Bronchial epithelial cell (primary cell): ENCODE results near the gene PDE2A. TPM values are rescaled to one million over a fixed set of nuclear protein-coding genes. Genes with fewer than 3 reads are reported as not detected.

ENCODE experiments used
- DNase-seq: peaks from one replicate; pipeline ENCODE4 v3.0.0-alpha.2; 2010; ENCODE audit warnings: low read depth
- FAIRE-seq: peaks from 2 replicates; lab custom pipeline; 2011; peaks lifted over from hg19 to GRCh38; lab: Jason Lieb, UNC
- H3K27me3 ChIP-seq: 2 replicates; pipeline ENCODE4 v1.5.1; 2011; ENCODE audit warnings: low read length; ENCODE audit not compliant: control insufficient read depth, insufficient read depth
- H3K36me3 ChIP-seq: 2 replicates; pipeline ENCODE4 v1.5.1; 2011; ENCODE audit warnings: low read length; ENCODE audit not compliant: control insufficient read depth, insufficient read depth
- H3K4me3 ChIP-seq: 2 replicates; pipeline ENCODE4 v1.5.1; 2011; ENCODE audit warnings: mild to moderate bottlenecking, low read depth, low read length, control low read depth
- total RNA-seq: library from RNA; depleted of rRNA; stranded (reverse); fragments of >200 nt; gene quantifications from 2 replicates; pipeline ENCODE4 v1.2.1, GENCODE V29; 2014
- TF ChIP-seq, protein P1 (sequence below): IDR thresholded peaks from 2 replicates; pipeline ENCODE4 v1.5.1; 2011; ENCODE audit warnings: mild to moderate bottlenecking, moderate library complexity, low read length, control low read depth, inconsistent platforms; ENCODE audit not compliant: insufficient read depth, severe bottlenecking

PDE2A gene
- total RNA-seq, 1 donor from 2014 or later: 1.6 TPM

DNA sequence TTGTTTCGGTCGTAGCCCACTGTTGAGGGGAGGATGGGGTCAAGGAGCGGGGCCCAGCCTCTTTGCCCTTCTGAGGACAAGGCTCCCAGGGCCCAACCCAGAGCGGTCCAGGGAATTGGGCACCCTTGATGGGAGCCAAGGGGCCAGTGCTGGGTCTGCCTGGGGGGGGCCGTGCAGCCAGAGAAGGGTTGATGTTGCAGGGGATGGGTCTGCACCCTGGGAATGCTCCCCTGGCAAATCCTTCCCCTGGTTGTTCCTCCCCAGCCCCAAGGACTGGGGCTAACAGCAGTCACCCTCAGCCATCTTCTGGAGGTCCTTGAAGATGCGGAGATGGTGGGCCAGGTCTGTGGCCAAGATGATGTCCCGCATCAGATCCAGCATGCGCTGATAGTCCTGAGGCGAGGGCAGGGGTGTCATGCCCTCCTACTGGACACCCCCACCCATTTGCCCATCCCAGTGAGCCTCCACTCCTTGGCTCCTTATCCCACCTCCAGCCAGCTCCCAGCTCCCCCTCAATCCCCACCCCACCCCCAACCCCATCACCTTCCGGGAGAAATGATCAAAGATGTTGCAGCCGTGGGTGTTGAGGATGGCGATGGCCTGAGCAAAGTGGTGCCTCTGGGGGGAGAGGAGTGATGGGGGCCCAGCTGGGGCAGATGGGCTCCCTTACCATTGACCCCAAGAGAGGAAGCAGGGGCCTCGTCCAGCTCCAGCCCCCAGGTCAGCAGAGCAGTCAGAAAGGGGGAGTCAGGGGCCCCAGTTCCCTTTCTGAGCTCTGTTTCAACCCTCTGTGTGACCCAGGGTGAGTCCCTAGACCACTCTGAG, 95.0 kb downstream of the PDE2A start:
- H3K36me3 ChIP-seq: no peaks in the 10 kb centered on the region
- FAIRE-seq (no peak), DNase-seq (no peak)
- TF ChIP-seq, protein P1, sequence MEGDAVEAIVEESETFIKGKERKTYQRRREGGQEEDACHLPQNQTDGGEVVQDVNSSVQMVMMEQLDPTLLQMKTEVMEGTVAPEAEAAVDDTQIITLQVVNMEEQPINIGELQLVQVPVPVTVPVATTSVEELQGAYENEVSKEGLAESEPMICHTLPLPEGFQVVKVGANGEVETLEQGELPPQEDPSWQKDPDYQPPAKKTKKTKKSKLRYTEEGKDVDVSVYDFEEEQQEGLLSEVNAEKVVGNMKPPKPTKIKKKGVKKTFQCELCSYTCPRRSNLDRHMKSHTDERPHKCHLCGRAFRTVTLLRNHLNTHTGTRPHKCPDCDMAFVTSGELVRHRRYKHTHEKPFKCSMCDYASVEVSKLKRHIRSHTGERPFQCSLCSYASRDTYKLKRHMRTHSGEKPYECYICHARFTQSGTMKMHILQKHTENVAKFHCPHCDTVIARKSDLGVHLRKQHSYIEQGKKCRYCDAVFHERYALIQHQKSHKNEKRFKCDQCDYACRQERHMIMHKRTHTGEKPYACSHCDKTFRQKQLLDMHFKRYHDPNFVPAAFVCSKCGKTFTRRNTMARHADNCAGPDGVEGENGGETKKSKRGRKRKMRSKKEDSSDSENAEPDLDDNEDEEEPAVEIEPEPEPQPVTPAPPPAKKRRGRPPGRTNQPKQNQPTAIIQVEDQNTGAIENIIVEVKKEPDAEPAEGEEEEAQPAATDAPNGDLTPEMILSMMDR: no peak
- no peak overlapping the region for H3K4me3 ChIP-seq
- no peaks in the 10 kb centered on the region for H3K27me3 ChIP-seq

DNA sequence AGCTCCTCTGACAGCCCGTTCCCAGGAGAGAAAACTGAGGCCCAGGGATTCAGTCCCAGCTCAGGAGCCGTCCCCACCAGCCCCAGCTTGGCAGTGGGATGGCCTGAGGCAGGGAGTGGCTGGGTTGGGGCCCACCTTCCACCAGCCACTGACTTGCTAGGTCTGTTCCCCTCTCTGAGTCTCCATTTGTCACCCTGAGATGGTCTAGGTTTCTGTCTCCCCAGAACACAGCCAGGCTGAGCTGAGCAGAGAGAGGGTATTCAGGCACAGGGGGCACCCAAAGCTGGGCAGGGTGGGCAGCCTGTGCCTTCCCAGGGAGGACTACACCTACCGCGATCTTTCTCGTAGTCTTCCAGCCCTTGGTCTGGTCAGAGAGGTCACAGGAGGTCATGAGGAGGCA, 95.7 kb downstream of the PDE2A start:
- FAIRE-seq: no peak
- TF ChIP-seq, protein P1: no peak

DNA sequence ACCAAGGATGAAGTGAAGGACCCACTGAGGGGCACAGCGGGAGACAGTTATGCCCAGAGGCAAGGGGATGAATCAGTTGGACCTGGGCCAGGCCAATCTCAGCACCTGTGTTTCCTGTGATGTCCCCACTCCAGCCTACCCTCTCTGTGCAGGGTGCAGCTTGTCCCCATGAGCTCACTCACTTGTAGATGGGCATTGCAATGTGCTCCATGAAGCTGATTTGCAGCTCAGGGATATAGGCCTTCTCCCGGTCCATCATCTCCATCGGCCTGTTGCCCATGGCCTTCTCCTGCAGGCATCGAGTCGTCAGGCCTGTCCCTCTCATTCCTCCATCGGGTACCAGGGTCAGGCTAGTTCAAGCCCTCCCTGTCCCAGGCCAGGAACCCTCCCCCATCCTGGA, 96.2 kb downstream of the PDE2A start:
- Histone ChIP-seq H3K27me3 (no peaks in the 10 kb centered on the region), H3K4me3 (no peak overlapping the region), H3K36me3 (no peaks in the 10 kb centered on the region)
- FAIRE-seq (no peak), DNase-seq (no peak)
- TF ChIP-seq, protein P1: no peak

More for the DNA sequence above, 95.7 kb downstream of the PDE2A start:
- no peak for DNase-seq
- no peaks in the 10 kb centered on the region for H3K27me3 ChIP-seq
- no peaks in the 10 kb centered on the region for H3K36me3 ChIP-seq
- no peak overlapping the region for H3K4me3 ChIP-seq

DNA sequence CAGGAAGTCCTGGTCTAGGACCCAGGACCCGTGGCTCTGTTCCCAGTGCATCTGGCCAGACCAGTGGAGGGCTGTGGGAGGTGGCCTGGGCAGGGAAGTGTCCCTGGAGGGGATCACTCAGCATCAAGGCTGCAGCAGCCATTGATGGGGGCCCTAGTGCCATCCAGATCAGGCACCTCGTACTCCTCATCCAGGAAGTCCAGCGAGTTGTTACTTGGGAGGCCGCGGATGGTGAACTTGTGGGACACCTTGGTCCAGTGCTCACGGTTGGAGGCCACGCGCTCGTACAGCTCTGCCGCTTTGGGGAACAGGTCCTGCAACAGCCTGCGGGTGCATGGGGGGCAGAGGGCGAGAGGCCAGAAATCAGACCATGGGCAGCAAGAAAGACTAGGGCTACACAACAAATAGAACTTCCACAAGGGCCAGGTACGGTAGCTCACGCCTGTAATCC, 96.9 kb downstream of the PDE2A start:
- FAIRE-seq: no peak

DNA sequence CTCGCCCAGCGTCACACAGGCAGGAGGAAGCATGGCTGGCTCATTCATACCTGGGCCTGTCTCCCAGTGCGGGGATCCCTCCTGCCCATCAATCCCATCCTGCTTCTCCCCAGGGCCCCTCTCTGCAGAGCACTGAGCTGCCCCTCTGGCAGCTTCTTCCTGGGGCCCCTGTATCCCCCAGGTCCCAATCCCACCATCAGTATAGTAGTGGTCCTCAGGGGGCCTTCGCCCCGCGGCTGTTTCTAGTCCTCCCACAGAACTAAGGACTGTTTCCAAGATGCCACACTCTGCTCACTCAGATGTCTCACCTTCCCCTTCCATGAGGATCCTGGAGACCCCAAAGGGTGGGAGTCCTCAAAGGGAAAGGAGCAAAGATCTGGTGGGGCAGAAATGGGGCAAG, 97.6 kb downstream of the PDE2A start:
- TF ChIP-seq, protein P1: no peak
- no peak overlapping the region for H3K4me3 ChIP-seq
- no peaks in the 10 kb centered on the region for H3K27me3 ChIP-seq
- DNase-seq: no peak
- H3K36me3 ChIP-seq: no peaks in the 10 kb centered on the region
- no peak for FAIRE-seq

More for the DNA sequence above, 96.9 kb downstream of the PDE2A start:
- no peak overlapping the region for H3K4me3 ChIP-seq
- no peaks in the 10 kb centered on the region for H3K27me3 ChIP-seq
- H3K36me3 ChIP-seq: no peaks in the 10 kb centered on the region
- TF ChIP-seq, protein P1: no peak
- DNase-seq: no peak

DNA sequence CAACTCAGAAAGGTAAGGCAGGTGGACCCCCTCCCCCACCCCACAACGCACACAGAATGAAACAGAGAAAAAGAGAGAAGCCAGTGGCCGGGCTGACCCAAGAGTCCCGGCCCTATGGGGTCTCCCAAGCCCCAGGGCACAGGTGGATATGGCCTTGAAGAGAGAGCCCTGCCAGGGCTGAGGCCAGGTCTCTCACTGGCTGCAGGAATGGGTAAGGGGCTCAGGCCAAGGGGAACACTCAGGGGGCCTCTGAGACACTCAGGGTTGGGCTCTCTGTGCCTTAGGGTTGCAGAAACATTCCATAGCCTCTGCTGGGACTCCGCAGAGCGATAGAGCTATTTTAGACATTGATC, 98.0 kb downstream of the PDE2A start:
- Histone ChIP-seq H3K36me3 (no peaks in the 10 kb centered on the region), H3K4me3 (no peak overlapping the region), H3K27me3 (no peaks in the 10 kb centered on the region)
- FAIRE-seq: no peak
- no peak for DNase-seq
- TF ChIP-seq, protein P1: no peak
